ENCODE data around the gene CCDC148.

The CCDC148 gene

GRCh38 chr2:158293722-158294121 is 162.8 kb downstream of the CCDC148 start:
- Histone ChIP-seq H3K4me1 (ENCODE audit: control insufficient read depth, insufficient read depth, low read length) (no peaks in the 10 kb centered on the region), H3K9ac (ENCODE audit: low read length) (no peak overlapping the region), H3K27me3 (ENCODE audit: control insufficient read depth, insufficient read depth, low read length) (no peaks in the 10 kb centered on the region), H3K36me3 (ENCODE audit: control insufficient read depth, insufficient read depth, low read length) (no peaks in the 10 kb centered on the region), H3K9me3 (ENCODE audit: control insufficient read depth, insufficient read depth, low read depth, low read length) (no peaks in the 10 kb centered on the region), H3K4me3 (ENCODE audit: low read depth, low read length) (no peak overlapping the region), H3K27ac (ENCODE audit: low read depth, low read length) (no peak overlapping the region)

GRCh38 chr2:158291544-158292180 is 164.9 kb downstream of the CCDC148 start:
- Histone ChIP-seq H3K4me3 (ENCODE audit: low read depth, low read length) (no peak overlapping the region), H3K9me3 (ENCODE audit: control insufficient read depth, insufficient read depth, low read depth, low read length) (peaks cover 14% of the 10 kb centered on the region), H3K27me3 (ENCODE audit: control insufficient read depth, insufficient read depth, low read length) (no peaks in the 10 kb centered on the region), H3K9ac (ENCODE audit: low read length) (no peak overlapping the region), H3K36me3 (ENCODE audit: control insufficient read depth, insufficient read depth, low read length) (no peaks in the 10 kb centered on the region), H3K4me1 (ENCODE audit: control insufficient read depth, insufficient read depth, low read length) (no peaks in the 10 kb centered on the region), H3K27ac (ENCODE audit: low read depth, low read length) (no peak overlapping the region)

- H3K4me3 ChIP-seq (ENCODE audit: low read depth, low read length): no peak overlapping the region
- H3K36me3 ChIP-seq (ENCODE audit: control insufficient read depth, insufficient read depth, low read length): no peaks in the 10 kb centered on the region
- H3K27ac ChIP-seq (ENCODE audit: low read depth, low read length): no peak overlapping the region
- peaks cover 18% of the 10 kb centered on the region for H3K9me3 ChIP-seq (ENCODE audit: control insufficient read depth, insufficient read depth, low read depth, low read length)
- H3K27me3 ChIP-seq (ENCODE audit: control insufficient read depth, insufficient read depth, low read length): no peaks in the 10 kb centered on the region
- H3K9ac ChIP-seq (ENCODE audit: low read length): no peak overlapping the region
- no peaks in the 10 kb centered on the region for H3K4me1 ChIP-seq (ENCODE audit: control insufficient read depth, insufficient read depth, low read length)
These were observed 166.3 kb downstream of the CCDC148 start for GRCh38 chr2:158290225-158290624.

GRCh38 chr2:158276619-158277471 is 179.7 kb downstream of the CCDC148 start:
- no peaks in the 10 kb centered on the region for H3K36me3 ChIP-seq (ENCODE audit: control insufficient read depth, insufficient read depth, low read length)
- H3K9ac ChIP-seq (ENCODE audit: low read length): no peak overlapping the region
- H3K9me3 ChIP-seq (ENCODE audit: control insufficient read depth, insufficient read depth, low read depth, low read length): peaks cover 6% of the 10 kb centered on the region
- H3K27ac ChIP-seq (ENCODE audit: low read depth, low read length): no peak overlapping the region
- H3K4me3 ChIP-seq (ENCODE audit: low read depth, low read length): no peak overlapping the region
- H3K4me1 ChIP-seq (ENCODE audit: control insufficient read depth, insufficient read depth, low read length): no peaks in the 10 kb centered on the region
- H3K27me3 ChIP-seq (ENCODE audit: control insufficient read depth, insufficient read depth, low read length): no peaks in the 10 kb centered on the region

GRCh38 chr2:158273791-158274190 is 182.8 kb downstream of the CCDC148 start:
- H3K4me1 ChIP-seq (ENCODE audit: control insufficient read depth, insufficient read depth, low read length): no peaks in the 10 kb centered on the region
- no peak overlapping the region for H3K27ac ChIP-seq (ENCODE audit: low read depth, low read length)
- no peak overlapping the region for H3K9ac ChIP-seq (ENCODE audit: low read length)
- no peaks in the 10 kb centered on the region for H3K36me3 ChIP-seq (ENCODE audit: control insufficient read depth, insufficient read depth, low read length)
- H3K9me3 ChIP-seq (ENCODE audit: control insufficient read depth, insufficient read depth, low read depth, low read length): peaks cover 6% of the 10 kb centered on the region
- no peak overlapping the region for H3K4me3 ChIP-seq (ENCODE audit: low read depth, low read length)
- no peaks in the 10 kb centered on the region for H3K27me3 ChIP-seq (ENCODE audit: control insufficient read depth, insufficient read depth, low read length)

- no peaks in the 10 kb centered on the region for H3K27me3 ChIP-seq (ENCODE audit: control insufficient read depth, insufficient read depth, low read length)
- H3K36me3 ChIP-seq (ENCODE audit: control insufficient read depth, insufficient read depth, low read length): no peaks in the 10 kb centered on the region
- no peaks in the 10 kb centered on the region for H3K4me1 ChIP-seq (ENCODE audit: control insufficient read depth, insufficient read depth, low read length)
- no peak overlapping the region for H3K4me3 ChIP-seq (ENCODE audit: low read depth, low read length)
- no peaks in the 10 kb centered on the region for H3K9me3 ChIP-seq (ENCODE audit: control insufficient read depth, insufficient read depth, low read depth, low read length)
- no peak overlapping the region for H3K27ac ChIP-seq (ENCODE audit: low read depth, low read length)
- H3K9ac ChIP-seq (ENCODE audit: low read length): no peak overlapping the region
These were observed 186.0 kb downstream of the CCDC148 start for GRCh38 chr2:158270536-158270935.

GRCh38 chr2:158269143-158269542 is 187.4 kb downstream of the CCDC148 start:
- H3K4me1 ChIP-seq (ENCODE audit: control insufficient read depth, insufficient read depth, low read length): no peaks in the 10 kb centered on the region
- no peak overlapping the region for H3K4me3 ChIP-seq (ENCODE audit: low read depth, low read length)
- no peaks in the 10 kb centered on the region for H3K36me3 ChIP-seq (ENCODE audit: control insufficient read depth, insufficient read depth, low read length)
- H3K9ac ChIP-seq (ENCODE audit: low read length): no peak overlapping the region
- no peaks in the 10 kb centered on the region for H3K27me3 ChIP-seq (ENCODE audit: control insufficient read depth, insufficient read depth, low read length)
- H3K27ac ChIP-seq (ENCODE audit: low read depth, low read length): no peak overlapping the region
- H3K9me3 ChIP-seq (ENCODE audit: control insufficient read depth, insufficient read depth, low read depth, low read length): no peaks in the 10 kb centered on the region

DNA sequence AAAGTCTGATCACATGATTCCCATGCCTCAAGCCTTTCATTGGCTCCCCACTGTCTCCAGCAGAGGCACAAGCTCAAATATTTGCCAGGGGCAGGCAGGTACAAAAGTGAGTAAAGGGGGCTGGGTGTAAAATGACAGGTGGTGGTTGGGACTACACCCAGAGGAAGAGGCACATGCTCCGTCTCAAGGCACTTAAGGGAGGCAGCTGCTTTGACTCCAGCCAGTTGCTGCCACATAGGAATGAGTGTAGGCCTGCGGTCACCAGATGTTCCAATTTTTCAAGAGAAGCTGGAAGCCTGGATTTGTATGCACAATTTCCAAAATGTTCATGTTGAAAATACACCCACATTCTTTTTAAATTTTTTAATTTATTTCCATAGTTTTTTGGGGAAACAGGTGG is 190.4 kb downstream of the CCDC148 start:
- H3K27ac ChIP-seq (ENCODE audit: low read depth, low read length): no peak overlapping the region
- H3K9me3 ChIP-seq (ENCODE audit: control insufficient read depth, insufficient read depth, low read depth, low read length): no peaks in the 10 kb centered on the region
- H3K4me3 ChIP-seq (ENCODE audit: low read depth, low read length): no peak overlapping the region
- no peaks in the 10 kb centered on the region for H3K27me3 ChIP-seq (ENCODE audit: control insufficient read depth, insufficient read depth, low read length)
- H3K36me3 ChIP-seq (ENCODE audit: control insufficient read depth, insufficient read depth, low read length): no peaks in the 10 kb centered on the region
- no peaks in the 10 kb centered on the region for H3K4me1 ChIP-seq (ENCODE audit: control insufficient read depth, insufficient read depth, low read length)
- H3K9ac ChIP-seq (ENCODE audit: low read length): no peak overlapping the region

DNA sequence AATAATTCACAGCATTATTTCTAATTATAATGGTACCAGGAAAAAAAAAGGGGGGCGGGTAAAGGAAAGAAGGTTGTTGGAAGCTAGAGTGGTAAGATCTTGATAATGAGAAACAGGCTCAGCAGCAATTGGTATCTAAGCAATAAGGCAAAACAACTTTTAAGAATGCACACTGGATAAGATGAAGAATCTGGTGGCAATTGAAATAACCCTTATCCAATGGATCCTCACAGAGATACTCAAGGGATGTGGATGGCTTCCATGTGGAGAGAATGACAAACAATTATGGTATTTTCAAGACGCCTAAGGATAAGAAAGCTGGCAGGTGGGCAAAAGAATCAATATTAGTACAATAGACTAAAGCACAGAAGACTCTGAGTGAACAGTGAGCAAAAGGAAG is 201.3 kb downstream of the CCDC148 start:
- H3K4me3 ChIP-seq (ENCODE audit: low read depth, low read length): no peak overlapping the region
- H3K27ac ChIP-seq (ENCODE audit: low read depth, low read length): no peak overlapping the region
- H3K9me3 ChIP-seq (ENCODE audit: control insufficient read depth, insufficient read depth, low read depth, low read length): no peaks in the 10 kb centered on the region

GRCh38 chr2:158253170-158253569 is 203.4 kb downstream of the CCDC148 start:
- no peaks in the 10 kb centered on the region for H3K27me3 ChIP-seq (ENCODE audit: control insufficient read depth, insufficient read depth, low read length)
- no peak overlapping the region for H3K9ac ChIP-seq (ENCODE audit: low read length)
- no peaks in the 10 kb centered on the region for H3K9me3 ChIP-seq (ENCODE audit: control insufficient read depth, insufficient read depth, low read depth, low read length)
- no peak overlapping the region for H3K4me3 ChIP-seq (ENCODE audit: low read depth, low read length)
- no peaks in the 10 kb centered on the region for H3K36me3 ChIP-seq (ENCODE audit: control insufficient read depth, insufficient read depth, low read length)
- H3K4me1 ChIP-seq (ENCODE audit: control insufficient read depth, insufficient read depth, low read length): peaks cover 7% of the 10 kb centered on the region; the same call in 1 of the 2 replicates
- H3K27ac ChIP-seq (ENCODE audit: low read depth, low read length): no peak overlapping the region

More for the DNA sequence above, 201.3 kb downstream of the CCDC148 start:
- no peaks in the 10 kb centered on the region for H3K36me3 ChIP-seq (ENCODE audit: control insufficient read depth, insufficient read depth, low read length)
- H3K27me3 ChIP-seq (ENCODE audit: control insufficient read depth, insufficient read depth, low read length): no peaks in the 10 kb centered on the region
- no peak overlapping the region for H3K9ac ChIP-seq (ENCODE audit: low read length)
- peaks cover 7% of the 10 kb centered on the region; the same call in 1 of the 2 replicates for H3K4me1 ChIP-seq (ENCODE audit: control insufficient read depth, insufficient read depth, low read length)

DNA sequence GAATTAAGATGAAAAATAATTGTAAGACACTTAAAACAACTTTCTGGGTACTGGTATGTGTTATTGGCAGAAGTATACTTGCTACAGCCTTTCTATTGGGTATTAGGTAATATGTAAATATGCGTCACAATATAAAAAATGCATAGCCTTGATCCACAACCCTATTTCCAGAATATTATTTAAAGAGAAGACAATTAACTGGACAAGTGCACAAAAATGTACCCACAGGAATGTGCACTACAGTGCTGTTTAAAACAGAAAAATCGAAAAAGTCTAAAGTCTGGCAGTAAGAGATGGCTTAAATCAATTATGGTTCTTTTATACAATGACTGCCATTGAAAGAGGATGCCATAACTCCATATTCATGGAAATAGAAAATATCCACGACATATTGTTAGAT is 205.2 kb downstream of the CCDC148 start:
- Histone ChIP-seq H3K9ac (ENCODE audit: low read length) (no peak overlapping the region), H3K27ac (ENCODE audit: low read depth, low read length) (no peak overlapping the region), H3K4me1 (ENCODE audit: control insufficient read depth, insufficient read depth, low read length) (peaks cover 7% of the 10 kb centered on the region; the same call in 1 of the 2 replicates), H3K9me3 (ENCODE audit: control insufficient read depth, insufficient read depth, low read depth, low read length) (no peaks in the 10 kb centered on the region), H3K27me3 (ENCODE audit: control insufficient read depth, insufficient read depth, low read length) (no peaks in the 10 kb centered on the region), H3K4me3 (ENCODE audit: low read depth, low read length) (no peak overlapping the region), H3K36me3 (ENCODE audit: control insufficient read depth, insufficient read depth, low read length) (no peaks in the 10 kb centered on the region)

All from HUES6 (cell line).